AG10803 (cell line): ENCODE results near the gene DECR2.

Experiments used
- DNase-seq: peaks from one replicate; pipeline ENCODE4 v3.0.0; 2010; ENCODE audit warnings: low read depth
- H3K4me3 ChIP-seq: 2 replicates; pipeline ENCODE4 v1.5.1; 2011; ENCODE audit warnings: mild to moderate bottlenecking, low read length, control low read depth
- TF ChIP-seq, protein P1 (sequence below): conservative IDR thresholded peaks from 2 replicates; pipeline ENCODE4 v1.5.1; 2011; ENCODE audit warnings: mild to moderate bottlenecking, low read length, control low read depth, inconsistent platforms

DECR2 gene

GRCh38 chr16:363110-363765 is 38.4 kb upstream of the DECR2 start:
- no peak overlapping the region for H3K4me3 ChIP-seq
- TF ChIP-seq, protein P1, sequence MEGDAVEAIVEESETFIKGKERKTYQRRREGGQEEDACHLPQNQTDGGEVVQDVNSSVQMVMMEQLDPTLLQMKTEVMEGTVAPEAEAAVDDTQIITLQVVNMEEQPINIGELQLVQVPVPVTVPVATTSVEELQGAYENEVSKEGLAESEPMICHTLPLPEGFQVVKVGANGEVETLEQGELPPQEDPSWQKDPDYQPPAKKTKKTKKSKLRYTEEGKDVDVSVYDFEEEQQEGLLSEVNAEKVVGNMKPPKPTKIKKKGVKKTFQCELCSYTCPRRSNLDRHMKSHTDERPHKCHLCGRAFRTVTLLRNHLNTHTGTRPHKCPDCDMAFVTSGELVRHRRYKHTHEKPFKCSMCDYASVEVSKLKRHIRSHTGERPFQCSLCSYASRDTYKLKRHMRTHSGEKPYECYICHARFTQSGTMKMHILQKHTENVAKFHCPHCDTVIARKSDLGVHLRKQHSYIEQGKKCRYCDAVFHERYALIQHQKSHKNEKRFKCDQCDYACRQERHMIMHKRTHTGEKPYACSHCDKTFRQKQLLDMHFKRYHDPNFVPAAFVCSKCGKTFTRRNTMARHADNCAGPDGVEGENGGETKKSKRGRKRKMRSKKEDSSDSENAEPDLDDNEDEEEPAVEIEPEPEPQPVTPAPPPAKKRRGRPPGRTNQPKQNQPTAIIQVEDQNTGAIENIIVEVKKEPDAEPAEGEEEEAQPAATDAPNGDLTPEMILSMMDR, result no peak
- no peak for DNase-seq

DNA sequence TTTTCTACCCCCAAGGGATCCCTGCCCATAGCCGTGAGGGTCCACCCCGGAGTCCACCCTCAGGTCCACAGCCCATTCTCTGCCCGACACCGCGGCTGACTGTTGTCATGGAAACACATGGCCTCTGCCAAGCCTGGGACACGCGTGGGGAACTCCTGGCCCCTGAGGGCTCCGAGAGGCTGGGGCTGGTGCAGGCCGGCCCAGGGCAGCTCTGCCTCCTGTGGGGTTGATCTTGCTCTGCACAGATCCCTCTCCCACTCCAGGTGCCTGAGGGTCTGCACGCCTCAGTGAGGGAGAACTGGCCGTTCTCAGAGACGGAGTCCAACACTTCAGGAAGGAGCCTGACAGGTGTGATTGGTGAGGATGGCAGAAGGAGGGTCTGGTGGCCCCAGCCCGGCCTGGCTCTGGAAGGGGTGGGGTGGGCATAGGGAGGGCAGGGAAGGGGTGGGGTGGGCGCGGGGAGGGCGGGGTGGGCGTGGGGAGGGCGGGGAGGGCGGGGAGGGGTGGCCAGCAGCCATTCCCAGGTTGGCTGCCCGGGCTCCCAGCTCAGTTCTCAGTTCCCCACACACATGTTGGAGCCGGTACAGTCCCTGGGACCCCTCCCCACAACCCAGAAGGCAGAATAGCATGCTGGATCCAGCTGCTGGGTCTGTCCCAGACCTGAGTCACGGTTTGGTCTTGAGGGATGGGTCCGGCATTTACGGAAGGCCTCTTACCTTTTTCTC is 37.8 kb upstream of the DECR2 start:
- TF ChIP-seq, protein P1, result no peak
- no peak overlapping the region for H3K4me3 ChIP-seq
- no peak for DNase-seq

DNA sequence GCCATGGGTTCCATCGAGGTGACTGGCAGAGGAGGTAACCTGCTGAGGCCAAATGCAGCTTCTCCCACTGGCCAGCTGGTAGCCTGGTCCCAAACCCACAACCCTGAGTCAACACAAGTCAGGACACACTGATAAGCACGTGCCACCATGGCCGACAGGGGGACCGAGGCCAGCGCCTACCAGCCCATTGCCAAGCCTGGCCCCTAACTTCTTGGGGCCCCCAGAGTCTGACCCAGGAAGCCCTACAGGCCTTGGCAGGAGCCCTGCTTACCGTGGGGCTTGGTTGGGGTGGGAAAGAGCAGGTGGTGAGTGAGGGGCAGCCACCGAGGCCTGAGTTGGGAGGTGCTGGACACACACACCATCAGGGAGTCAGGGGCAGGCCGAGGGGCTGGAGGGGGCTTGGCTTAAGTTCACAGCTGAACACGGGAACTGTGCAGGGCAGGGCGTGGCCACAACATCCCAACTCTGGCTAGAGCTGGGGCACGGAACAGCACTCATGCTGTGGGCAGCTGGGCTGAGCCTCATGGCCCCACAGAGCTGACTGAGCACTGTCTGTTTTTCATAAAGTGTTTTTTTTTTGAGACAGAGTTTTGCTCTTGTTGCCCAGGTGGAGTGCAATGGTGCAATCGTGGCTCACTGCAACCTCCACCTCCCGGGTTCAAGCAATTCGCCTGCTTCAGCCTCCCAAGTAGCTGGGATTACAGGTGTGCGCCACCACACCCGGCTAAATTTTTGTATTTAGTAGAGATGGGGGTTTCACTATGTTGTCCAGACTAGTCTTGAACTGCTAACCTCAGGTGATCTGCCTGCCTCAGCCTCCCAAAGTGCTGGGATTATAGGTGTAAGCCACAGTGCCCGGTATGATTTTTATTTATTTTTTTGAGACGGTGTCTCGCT is 36.8 kb upstream of the DECR2 start:
- TF ChIP-seq, protein P1, result no peak
- H3K4me3 ChIP-seq, result no peak overlapping the region
- DNase-seq, result no peak

DNA sequence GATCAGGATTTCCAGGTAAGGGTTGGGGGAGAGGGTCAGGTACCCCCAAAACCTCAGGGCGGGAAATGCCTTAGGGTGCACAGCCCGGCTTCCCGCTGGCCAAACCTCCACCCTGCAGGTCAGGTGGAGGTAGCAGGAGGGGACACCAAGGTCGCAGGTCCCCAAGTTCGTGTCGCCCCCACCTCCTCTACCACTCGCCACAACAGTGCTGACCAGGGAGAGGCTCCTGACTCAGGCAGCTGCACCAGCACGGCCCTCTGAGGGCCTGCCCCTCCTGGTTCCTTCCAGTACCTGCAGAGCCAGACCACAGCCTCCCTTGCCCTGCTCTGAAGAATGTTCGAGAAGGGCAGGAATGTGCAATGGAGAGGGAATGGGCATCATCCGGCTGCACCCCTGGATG is 35.2 kb upstream of the DECR2 start:
- H3K4me3 ChIP-seq, result no peak overlapping the region
- TF ChIP-seq, protein P1, result no peak
- DNase-seq, result no peak

DNA sequence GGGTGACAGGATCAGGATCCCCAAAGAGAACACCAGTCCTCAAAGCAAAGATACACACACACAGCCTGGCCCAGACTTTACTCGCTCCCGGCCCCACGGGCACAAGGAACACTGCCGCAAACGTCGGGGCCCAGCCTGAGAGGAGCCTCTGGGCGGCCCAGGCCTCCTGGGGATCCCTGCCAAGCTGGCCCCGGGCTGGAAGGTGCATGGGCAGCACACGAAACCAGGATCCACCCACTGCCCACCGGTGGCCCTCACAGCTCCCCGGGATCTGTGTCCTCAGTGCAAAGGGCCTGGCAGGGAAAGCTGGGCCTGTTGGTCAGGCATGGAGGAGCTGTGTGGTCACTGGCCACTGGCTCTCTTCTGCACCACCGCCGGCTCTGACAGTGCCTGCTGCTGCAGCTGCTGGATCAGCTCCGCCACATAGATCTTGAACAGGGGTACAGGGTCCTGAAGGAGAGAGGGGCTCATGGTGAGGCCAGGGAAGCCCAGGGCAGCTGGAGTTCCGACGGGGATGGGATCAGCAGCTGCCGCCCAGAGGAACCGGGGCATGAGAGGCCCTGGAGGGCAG is 34.3 kb upstream of the DECR2 start:
- no peak for DNase-seq
- TF ChIP-seq, protein P1, result no peak
- H3K4me3 ChIP-seq, result no peak overlapping the region

DNA sequence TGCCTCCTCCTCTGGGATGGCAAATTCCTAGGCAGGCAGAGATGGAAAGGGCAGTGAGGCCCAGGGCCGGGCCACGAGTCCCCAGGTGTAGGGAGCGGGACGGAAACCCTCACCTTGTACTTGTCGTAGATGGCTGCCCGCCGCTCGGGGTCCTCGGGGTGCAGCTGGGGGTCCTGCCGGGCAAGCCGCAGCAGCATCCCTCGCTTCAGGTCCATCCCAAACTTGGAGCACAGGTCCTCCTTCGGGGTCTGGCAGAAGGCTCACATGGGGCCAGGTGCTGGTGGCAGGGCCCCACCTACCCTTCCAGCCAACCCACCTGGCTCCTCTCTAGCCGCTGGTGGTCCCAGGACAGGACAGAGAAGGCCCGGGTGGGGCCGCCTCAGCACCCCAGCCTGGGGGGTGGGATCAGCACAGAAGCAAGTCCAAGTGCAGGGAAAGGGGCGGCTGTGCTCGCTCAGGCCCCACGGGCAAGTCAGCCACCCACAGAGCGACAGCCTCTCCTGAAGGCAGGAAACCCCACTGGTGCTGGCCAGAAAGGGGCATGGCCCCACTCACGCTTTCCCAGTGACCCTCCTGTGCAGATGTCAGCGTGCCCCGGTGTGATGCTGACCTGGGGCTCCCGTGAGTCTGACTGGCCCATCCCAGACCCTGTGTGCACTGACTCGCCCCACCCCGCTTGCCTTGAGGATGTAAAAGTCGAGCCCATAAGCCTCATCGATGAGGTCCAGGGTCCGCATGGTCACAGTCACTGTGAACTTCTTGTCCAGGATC is 33.1 kb upstream of the DECR2 start:
- DNase-seq, result no peak
- no peak overlapping the region for H3K4me3 ChIP-seq
- TF ChIP-seq, protein P1, result no peak
